Stimulated activated CD4-positive, alpha-beta T cell treated with anti-CD3 and anti-CD28 coated beads, TNF-alpha, amount 100 ng/mL, for 24 hours (primary cell): Measurements from ENCODE around the gene PTDSS2.
"Not testable (repeated sequence)": the region's sequence is repeated elsewhere in the genome, so short reads cannot be mapped to it uniquely, and the experiment has no call there.

Source experiments
- DNase-seq, 3 experiments: peaks; one replicate each; pipeline ENCODE4 v3.0.0-alpha.2; 2020; ENCODE audit warnings: low read depth in 3 of 3

Gene PTDSS2

GRCh38 chr11:413120-414081 lies 36.7 kb upstream of the PTDSS2 start:
- no peak for DNase-seq

GRCh38 chr11:414318-414857 lies 35.7 kb upstream of the PTDSS2 start:
- DNase-seq, result no peak

- no peak for DNase-seq
These were observed 34.4 kb upstream of the PTDSS2 start for GRCh38 chr11:415640-416041.

GRCh38 chr11:416051-416756 lies 33.9 kb upstream of the PTDSS2 start:
- no peak for DNase-seq

GRCh38 chr11:416757-417621 lies 33.1 kb upstream of the PTDSS2 start:
- peak in 1 of 3 experiments; percentile 48 for DNase-seq

GRCh38 chr11:417652-418342 lies 32.3 kb upstream of the PTDSS2 start:
- DNase-seq, result no peak

GRCh38 chr11:418343-419247 lies 31.5 kb upstream of the PTDSS2 start:
- DNase-seq, result no peak

GRCh38 chr11:419248-420005 lies 30.7 kb upstream of the PTDSS2 start:
- DNase-seq, result no peak

- DNase-seq, result no peak
These were observed 29.8 kb upstream of the PTDSS2 start for GRCh38 chr11:420054-420910.

GRCh38 chr11:420911-421321 lies 29.2 kb upstream of the PTDSS2 start:
- DNase-seq, result no peak

DNA sequence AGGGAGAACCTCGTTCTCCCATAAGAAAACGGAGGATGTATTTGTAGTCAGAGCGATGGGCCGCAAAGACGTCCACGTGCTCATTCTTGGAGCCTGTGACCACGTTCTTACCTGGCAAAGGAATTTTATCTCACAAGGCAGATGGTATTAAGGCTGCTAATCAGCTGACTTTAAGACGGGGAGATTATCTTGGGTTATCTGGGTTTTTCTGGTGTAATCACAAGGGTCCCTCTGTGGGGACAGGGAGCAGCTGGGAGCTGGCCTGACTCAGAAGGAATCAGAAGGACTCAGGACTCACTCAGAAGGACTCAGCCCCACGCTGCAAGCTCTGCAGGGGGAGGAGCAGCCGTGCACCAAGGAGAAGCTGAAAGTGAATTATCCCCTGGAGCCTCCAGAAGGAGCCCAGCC lies 27.8 kb upstream of the PTDSS2 start:
- DNase-seq, result no peak

GRCh38 chr11:424232-424631 lies 25.8 kb upstream of the PTDSS2 start:
- no peak for DNase-seq

DNA sequence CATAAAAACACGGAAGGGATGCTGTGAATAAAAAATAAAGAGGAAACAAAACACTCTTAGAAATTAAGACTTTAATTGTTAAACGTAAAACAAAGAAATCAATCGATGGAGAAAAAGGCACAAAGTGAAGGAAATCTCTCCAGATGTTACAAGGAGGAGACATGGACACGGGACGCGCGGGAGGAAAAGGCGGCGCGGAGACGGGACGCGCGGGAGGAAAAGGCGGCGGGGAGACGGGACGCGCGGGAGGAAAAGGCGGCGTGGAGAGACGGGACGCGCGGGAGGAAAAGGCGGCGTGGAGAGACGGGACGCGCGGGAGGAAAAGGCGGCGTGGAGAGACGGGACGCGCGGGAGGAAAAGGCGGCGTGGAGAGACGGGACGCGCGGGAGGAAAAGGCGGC lies 25.3 kb upstream of the PTDSS2 start:
- not testable (repeated sequence) for DNase-seq

DNA sequence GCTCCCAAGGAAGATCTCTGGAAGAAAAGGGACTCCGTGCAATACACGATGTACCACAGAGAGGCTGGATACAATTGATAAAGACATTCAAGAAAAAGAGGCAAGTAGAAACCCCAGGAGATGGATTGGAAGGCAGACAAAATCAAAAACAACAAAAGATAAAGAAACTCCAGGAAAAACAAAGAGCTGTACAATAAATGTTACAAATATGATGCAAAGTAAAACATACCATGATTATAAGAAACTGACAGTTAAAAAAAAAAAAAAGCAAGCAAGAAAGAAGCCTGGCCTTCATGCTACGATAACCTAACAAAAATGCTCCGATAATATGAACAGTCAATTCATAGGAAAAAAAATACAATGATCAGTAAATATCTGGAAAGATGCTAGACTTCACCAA lies 24.8 kb upstream of the PTDSS2 start:
- DNase-seq, result no peak

DNA sequence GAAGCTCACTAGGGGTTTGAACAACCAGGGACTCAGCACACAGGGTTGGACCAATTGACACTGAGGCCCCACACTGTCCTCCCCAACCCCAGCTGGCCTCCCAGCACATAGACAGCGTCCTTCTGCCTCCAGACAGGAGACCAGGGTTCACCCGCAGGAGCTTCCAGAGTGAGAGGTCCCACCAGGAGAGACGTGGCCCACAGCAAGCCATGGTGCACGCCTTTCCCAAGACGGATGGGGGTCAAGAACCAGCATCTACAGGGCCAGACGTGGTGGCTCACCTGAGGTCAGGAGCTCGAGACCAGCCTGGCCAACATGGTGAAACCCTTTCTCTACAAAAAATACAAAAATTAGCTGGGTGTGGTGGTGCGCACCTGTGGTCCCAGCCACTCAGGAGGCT lies 23.2 kb upstream of the PTDSS2 start:
- DNase-seq, result no peak

- no peak for DNase-seq
These were observed 21.8 kb upstream of the PTDSS2 start for GRCh38 chr11:428295-428694.

- DNase-seq, result no peak
These were observed 20.7 kb upstream of the PTDSS2 start for GRCh38 chr11:429391-429790.

DNA sequence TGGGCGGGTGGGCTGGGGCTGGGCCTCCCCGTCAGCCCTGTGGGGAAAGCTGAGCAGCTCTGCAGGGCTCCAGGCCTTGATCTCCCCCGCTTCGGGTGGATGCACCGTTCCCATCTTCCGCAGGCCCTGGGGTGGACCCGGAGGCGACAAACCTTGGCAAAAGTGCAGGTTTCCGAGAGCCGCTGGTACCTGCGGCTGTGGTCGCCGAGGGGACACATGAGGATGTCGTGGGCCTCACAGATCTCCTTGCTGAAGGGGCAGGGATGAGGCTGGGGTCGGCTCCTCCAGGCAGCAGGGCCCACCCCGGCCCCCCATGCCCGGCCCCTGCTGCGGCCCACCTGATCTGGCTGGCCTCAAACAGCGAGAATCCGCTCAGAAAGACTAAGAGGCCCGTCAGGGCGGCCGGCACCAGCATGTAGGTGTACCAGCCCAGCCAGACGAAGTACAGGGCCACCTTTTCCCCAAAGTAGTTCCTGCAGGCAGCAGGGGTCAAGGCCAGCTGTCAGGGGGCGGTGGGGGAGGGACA lies 20.1 kb upstream of the PTDSS2 start:
- DNase-seq, result no peak
